Stimulated activated CD4-positive, alpha-beta T cell treated with anti-CD3 and anti-CD28 coated beads, TNF-alpha, amount 100 ng/mL, for 1 hour (primary cell): ENCODE data around the gene POGLUT2.
A peak's percentile ranks its signal among the peaks of the same experiment; 100 is the strongest.

Experiments used
- DNase-seq, 3 donors: peaks; one replicate each; pipeline ENCODE4 v3.0.0-alpha.2; 2020; ENCODE audit warnings: low read depth in 3 of 3, low spot score in 1 of 3

POGLUT2 gene

GRCh38 chr13:102798581-102799425 lies at the start of gene POGLUT2, which contains the start of gene BIVM:
Gene POGLUT2, minus strand, starts transcription at chr13:102798976. Its CDS starts 306 bp downstream, at chr13:102798670.
Gene BIVM, plus strand, starts transcription at chr13:102799119. Its CDS starts 8,149 bp downstream, at chr13:102807268.
- DNase-seq = peak in 1 of 3 donors; percentile 51

GRCh38 chr13:102847272-102848234 lies 48.8 kb upstream of the POGLUT2 start:
- DNase-seq = no peak

GRCh38 chr13:102846261-102847015 lies 47.7 kb upstream of the POGLUT2 start:
- DNase-seq = peak in 1 of 3 donors; percentile 12

GRCh38 chr13:102845630-102846260 lies 47.0 kb upstream of the POGLUT2 start, which contains the start of gene ERCC5:
Gene ERCC5, plus strand, starts transcription at chr13:102846032. Its CDS starts 235 bp downstream, at chr13:102846267.
- DNase-seq = peak; percentile 80 to 90 (median 86)

DNA sequence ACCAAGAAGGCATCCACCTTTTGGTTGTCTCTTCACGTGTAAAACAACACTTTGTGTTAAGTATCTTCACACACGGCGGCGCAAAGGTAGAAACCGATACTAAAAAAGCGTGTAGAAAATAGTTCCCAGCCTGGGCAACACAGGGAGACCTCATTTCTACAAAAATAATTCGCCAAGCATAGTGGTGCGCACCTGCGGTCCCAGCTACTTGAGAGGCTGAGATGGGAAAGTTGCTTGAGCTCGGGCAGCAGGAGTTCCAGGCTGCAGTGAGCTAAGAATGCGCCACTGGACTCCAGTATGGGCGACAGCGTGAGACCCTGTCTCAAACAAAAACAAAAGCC lies 46.5 kb upstream of the POGLUT2 start:
- no peak for DNase-seq

DNA sequence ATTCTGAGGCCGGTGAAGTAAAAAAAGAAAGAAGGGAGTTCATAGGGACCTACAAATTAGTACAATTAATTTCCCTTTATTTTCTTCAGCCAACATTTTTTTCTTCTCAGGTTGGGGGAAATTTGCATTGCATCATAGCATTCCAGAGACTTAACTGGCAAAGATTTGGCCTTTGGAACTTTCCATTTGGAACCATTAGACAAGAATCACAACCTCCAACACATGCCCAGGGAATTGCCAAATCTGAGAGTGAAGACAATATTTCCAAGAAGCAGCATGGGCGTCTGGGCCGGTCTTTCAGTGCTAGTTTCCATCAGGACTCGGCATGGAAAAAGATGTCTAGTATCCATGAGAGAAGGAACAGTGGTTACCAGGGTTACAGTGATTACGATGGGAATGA lies 40.7 kb upstream of the POGLUT2 start:
- no peak for DNase-seq

DNA sequence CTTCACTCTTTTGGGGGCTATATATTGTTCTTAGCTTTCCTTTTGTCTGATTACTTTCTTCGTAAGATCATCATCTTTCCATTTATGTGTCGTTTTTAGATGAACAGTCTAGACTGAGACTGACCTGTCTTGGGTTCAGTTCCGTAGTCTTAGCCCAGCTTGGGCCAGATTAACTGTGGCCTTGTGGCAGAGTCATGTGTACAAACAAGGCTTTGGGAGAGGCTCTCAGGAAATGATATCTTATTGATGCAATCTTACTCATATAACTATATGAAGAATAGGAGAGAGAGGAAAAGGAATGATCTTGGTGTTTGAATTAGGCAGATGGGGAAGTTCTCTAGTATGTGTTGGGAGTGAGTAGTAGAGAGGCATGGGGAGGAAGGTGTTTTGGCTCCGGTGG lies 40.2 kb upstream of the POGLUT2 start:
- DNase-seq = no peak

DNA sequence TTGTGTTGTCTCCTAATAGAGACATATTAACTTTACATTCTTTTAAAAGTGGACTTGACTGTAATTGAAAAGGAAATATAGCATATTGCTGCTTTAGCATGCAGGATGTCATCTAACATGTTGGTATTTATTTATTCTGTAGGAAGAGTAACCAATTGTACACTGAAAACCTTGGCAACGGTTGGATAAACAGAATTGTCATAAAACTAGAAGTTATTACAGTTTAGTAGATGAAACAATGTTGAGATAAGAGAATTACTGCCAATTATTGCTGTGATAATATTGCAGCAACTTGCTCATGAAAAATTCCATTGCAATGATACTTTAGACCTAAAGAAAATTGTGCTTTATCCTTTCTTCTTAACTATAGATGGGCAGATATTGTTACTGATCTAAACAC lies 39.5 kb upstream of the POGLUT2 start:
- DNase-seq = no peak

DNA sequence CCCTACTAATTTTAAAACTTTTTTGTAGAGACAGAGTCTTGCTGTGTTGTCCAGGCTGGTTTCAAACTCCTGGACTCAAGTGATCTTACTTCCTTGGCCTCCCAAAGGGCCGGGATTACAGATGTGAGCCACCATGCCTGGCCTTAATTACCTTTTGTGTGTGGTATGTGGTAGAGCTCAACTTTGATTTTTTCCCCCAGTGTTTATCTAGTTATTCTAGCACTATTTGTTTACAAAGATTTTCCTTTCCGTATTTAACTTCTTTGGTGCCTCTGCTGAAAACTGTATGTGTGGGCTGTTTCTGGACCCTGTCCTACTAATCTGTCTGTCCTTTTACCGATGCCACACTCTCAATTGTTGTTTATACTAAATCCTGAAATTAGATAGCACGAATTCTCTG lies 37.7 kb upstream of the POGLUT2 start:
- no peak for DNase-seq

GRCh38 chr13:102830646-102831045 lies 31.9 kb upstream of the POGLUT2 start:
- DNase-seq = no peak

DNA sequence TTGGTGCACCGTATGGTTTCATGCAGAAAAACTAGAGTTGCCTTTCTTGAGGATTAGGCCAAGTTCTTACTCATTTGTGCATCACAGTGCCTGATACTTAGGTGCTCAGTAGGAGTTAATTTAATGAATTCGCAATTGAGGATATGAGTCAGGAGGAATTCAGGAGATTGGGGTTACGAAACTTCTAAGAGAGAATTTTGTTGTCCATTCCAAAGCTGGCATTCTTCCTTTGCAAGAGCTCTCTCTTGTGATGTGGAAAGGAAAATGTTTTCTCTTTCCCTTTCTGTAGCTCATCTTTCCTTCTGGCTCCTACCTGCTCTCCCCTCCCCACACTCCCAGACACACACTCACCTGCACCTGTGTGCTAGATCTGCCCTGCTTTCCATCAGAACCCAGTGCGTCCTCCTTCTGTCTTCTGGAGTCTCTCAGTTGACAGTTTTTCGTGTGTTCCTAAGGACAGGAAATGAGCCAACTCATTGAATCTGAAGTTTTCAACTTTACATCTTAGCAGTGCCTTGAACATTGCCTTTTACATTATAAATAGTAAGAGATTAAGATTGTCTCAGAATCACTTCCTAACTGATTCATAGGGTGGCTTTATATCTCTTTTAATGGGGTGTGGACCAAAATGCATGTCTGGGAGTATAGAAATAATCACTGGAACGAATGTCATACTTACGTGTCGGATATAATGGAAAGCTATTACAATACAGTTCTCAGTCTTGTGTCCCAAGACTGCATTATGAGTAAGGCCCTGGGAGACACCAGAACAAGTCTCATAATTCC lies 27.3 kb upstream of the POGLUT2 start:
- DNase-seq = no peak

GRCh38 chr13:102825400-102825799 lies 26.6 kb upstream of the POGLUT2 start:
- no peak for DNase-seq

GRCh38 chr13:102817907-102818306 lies 19.1 kb upstream of the POGLUT2 start:
- DNase-seq = no peak

DNA sequence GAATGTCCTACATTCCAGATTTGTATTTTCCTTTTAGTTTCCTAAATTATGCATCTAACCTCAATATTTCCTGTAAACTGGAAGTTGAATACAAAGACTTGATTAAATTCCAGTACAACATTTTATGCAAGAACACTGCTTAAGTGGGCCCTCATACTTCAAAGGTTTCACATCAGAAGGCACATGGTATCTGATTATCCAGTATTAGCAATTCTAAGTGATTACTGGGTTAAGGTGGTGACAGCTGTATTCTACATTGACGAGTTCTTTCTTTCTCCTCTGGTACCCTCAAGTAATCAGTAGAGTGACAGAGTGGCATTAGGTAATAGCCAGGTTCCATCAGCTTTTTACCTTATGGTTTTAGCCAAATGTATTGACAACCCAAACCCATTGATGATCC lies 18.5 kb upstream of the POGLUT2 start:
- no peak for DNase-seq

GRCh38 chr13:102816708-102817107 lies 17.9 kb upstream of the POGLUT2 start:
- no peak for DNase-seq

- DNase-seq = no peak
These were observed 17.0 kb upstream of the POGLUT2 start for GRCh38 chr13:102815788-102816187.

GRCh38 chr13:102814793-102815192 lies 16.0 kb upstream of the POGLUT2 start:
- no peak for DNase-seq

DNA sequence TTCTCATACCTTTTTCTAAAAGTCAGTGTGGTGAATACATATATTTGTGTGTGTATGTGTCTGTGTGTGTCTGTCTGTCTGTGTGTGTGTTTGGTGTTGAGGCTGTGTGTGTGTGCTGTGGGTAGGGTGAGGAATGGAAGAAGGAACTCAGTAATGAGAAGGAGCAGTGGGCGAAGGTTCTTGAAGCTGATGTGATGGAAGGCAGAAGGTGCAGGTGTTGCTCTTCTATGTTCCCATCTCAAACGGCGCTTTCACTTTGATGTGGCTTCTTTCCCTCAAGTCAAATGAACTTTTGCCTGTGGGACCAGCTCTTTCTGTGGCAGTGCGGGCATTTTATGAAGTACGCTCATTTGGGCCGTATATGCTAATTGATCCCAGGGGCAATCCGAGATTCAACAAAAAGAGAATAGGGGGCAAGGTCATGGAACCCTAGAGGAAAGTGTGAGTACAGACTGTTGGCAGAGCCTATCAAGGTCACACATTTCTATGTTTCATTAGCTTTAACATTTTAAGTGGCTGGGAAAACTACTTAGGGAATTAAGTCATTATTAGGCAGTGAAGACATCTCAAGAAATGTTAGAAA lies 15.3 kb upstream of the POGLUT2 start:
- DNase-seq = no peak

- DNase-seq = no peak
These were observed 14.0 kb upstream of the POGLUT2 start for GRCh38 chr13:102812611-102813287.
